GM23248 (cell line): ENCODE measurements around the gene DLST. TPM values are rescaled to one million over a fixed set of nuclear protein-coding genes. Genes with fewer than 3 reads are reported as not detected.

Experiments
- DNase-seq: peaks from one replicate; pipeline ENCODE4 v3.0.0-alpha.2; 2015
- H2AFZ ChIP-seq: fragments of 200-600 bp; sonication (generic); 2 replicates; pipeline ENCODE4 v1.6.1; 2016; ENCODE audit warnings: antibody characterized with exemption
- H3F3A ChIP-seq: fragments of 200-600 bp; sonication (generic); 2 replicates; pipeline ENCODE4 v1.6.1; 2016; ENCODE audit warnings: mild to moderate bottlenecking, antibody characterized with exemption, mixed run types; ENCODE audit not compliant: insufficient read depth
- H3K27ac ChIP-seq: fragments of 200-600 bp; sonication (generic); 2 replicates; pipeline ENCODE4 v1.5.1; 2016; ENCODE audit warnings: mild to moderate bottlenecking
- H3K27me3 ChIP-seq: fragments of 200-600 bp; sonication (generic); replicated peaks from 2 replicates; pipeline ENCODE4 v1.6.1; 2016; ENCODE audit warnings: mild to moderate bottlenecking; ENCODE audit not compliant: insufficient read depth
- H3K36me3 ChIP-seq: fragments of 200-600 bp; sonication (generic); 2 replicates; pipeline ENCODE4 v1.6.1; 2016; ENCODE audit warnings: low read depth, mild to moderate bottlenecking
- H3K4me1 ChIP-seq: fragments of 200-600 bp; sonication (generic); 2 replicates; pipeline ENCODE4 v1.6.1; 2016; ENCODE audit warnings: mild to moderate bottlenecking; ENCODE audit not compliant: insufficient read depth
- H3K4me2 ChIP-seq: fragments of 200-600 bp; sonication (generic); one replicate; pipeline ENCODE4 v1.6.1; 2016; ENCODE audit warnings: mild to moderate bottlenecking; ENCODE audit not compliant: unreplicated experiment
- H3K4me3 ChIP-seq: fragments of 200-600 bp; sonication (generic); 2 replicates; pipeline ENCODE4 v1.5.1; 2016; ENCODE audit warnings: mild to moderate bottlenecking
- H3K79me2 ChIP-seq: fragments of 200-600 bp; sonication (generic); 2 replicates; pipeline ENCODE4 v1.6.1; 2016; ENCODE audit warnings: mild to moderate bottlenecking; ENCODE audit not compliant: insufficient read depth
- H3K9ac ChIP-seq: fragments of 200-600 bp; sonication (generic); 2 replicates; pipeline ENCODE4 v1.6.1; 2016; ENCODE audit warnings: mild to moderate bottlenecking
- H3K9me2 ChIP-seq: fragments of 200-600 bp; sonication (generic); 2 replicates; pipeline ENCODE4 v1.6.1; 2016; ENCODE audit warnings: mixed run types, mild to moderate bottlenecking, moderate library complexity; ENCODE audit not compliant: insufficient read depth
- H3K9me3 ChIP-seq: fragments of 200-600 bp; sonication (generic); one replicate; pipeline ENCODE4 v1.6.1; 2017; ENCODE audit warnings: low read depth
- H4K20me1 ChIP-seq: fragments of 200-600 bp; sonication (generic); 2 replicates; pipeline ENCODE4 v1.6.0; 2016; ENCODE audit not compliant: insufficient read depth
- EZH2 ChIP-seq: fragments of 200-600 bp; sonication (generic); IDR thresholded peaks from 2 replicates; pipeline ENCODE4 v1.6.1; 2018; ENCODE audit warnings: antibody characterized with exemption, mild to moderate bottlenecking; ENCODE audit not compliant: insufficient read depth, poor library complexity, severe bottlenecking
- EZH2phosphoT487 ChIP-seq: fragments of 200-600 bp; sonication (generic); IDR thresholded peaks from 2 replicates; pipeline ENCODE4 v1.6.1; 2018; ENCODE audit warnings: antibody characterized with exemption, moderate library complexity, mild to moderate bottlenecking, low read depth; ENCODE audit not compliant: insufficient read depth
- WGBS, 2 experiments: methylation state at CpG; one replicate each; pipeline ENCODE4 v1.1.6; 2015 to 2017; ENCODE audit warnings: low lambda C conversion rate in 2 of 2, low coverage in 1 of 2; ENCODE audit errors: missing lambda C conversion rate in 2 of 2; 5-methylcytosine and 5-hydroxymethylcytosine counted together
- in situ Hi-C: fragments of 300-500 bp; cut with MboI; formaldehyde crosslinking; loops from 2 replicates; pipeline ENCODE4 v1.15.0; 2020
- polyA plus RNA-seq: library from polyadenylated mRNA; unstranded; fragments of >200 nt; fragmentation: Nextera tagmentation; extraction: Ambion mirVana; gene quantifications from 2 replicates; pipeline ENCODE4 v1.2.1, GENCODE V29; 2016
- total RNA-seq: library from RNA; depleted of rRNA; stranded (reverse); fragments of >200 nt; shearing (Covaris generic); gene quantifications from 2 replicates; pipeline ENCODE4 v1.2.3, GENCODE V29; 2014

DLST gene
- total and polyA plus RNA-seq, 2 experiments from 2014 or later = 11.8 to 60.8 TPM

GRCh38 chr14:74934476-74935359 is 53.0 kb downstream of the DLST start:
- Histone ChIP-seq H3F3A (peaks cover 9% of the 10 kb centered on the region), H3K79me2 (no peaks in the 10 kb centered on the region), H4K20me1 (no peaks in the 10 kb centered on the region), H3K27me3 (no peaks in the 10 kb centered on the region), H3K4me3 (no peak overlapping the region), H2AFZ (no peak overlapping the region), H3K4me2 (no peak overlapping the region), H3K4me1 (peaks cover 8% of the 10 kb centered on the region), H3K9me3 (no peaks in the 10 kb centered on the region), H3K9me2 (no peaks in the 10 kb centered on the region), H3K36me3 (no peaks in the 10 kb centered on the region), H3K27ac (no peak overlapping the region), H3K9ac (no peak overlapping the region)
- DNase-seq = no peak
- in situ Hi-C loops = loop anchor here (10.0 to 25.0 kb wide), 2 partner anchors 140 to 353 kb away; partner anchors contain the start of gene FOS
- 80 to 82% methylated on average over 24 to 26 of the region's 26 CpGs for WGBS, 2 experiments
- TF ChIP-seq EZH2phosphoT487 = no peak
- TF ChIP-seq EZH2 = no peak

DNA sequence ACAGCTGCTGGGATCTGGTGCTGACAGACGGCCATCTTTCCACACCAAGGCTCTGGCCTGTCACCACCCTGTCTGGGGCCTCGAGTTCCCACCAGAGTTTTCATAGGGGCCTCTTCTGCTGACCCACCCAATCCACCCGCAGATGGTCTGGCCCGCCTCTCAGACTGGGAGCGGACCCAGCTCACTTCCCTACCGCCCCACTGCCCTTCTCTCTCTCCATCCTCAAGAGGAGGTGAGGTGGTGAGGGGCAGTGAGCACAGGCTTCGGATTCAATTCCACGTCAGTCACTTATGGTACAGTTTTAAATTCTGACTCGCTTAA is 53.6 kb downstream of the DLST start:
- Histone ChIP-seq H3F3A (peaks cover 15% of the 10 kb centered on the region), H3K79me2 (no peaks in the 10 kb centered on the region), H3K4me1 (peaks cover 14% of the 10 kb centered on the region), H3K9me2 (no peaks in the 10 kb centered on the region), H3K9ac (no peak overlapping the region), H4K20me1 (no peaks in the 10 kb centered on the region), H3K27ac (no peak overlapping the region), H3K4me3 (no peak overlapping the region), H2AFZ (no peak overlapping the region), H3K4me2 (no peak overlapping the region), H3K36me3 (no peaks in the 10 kb centered on the region), H3K27me3 (no peaks in the 10 kb centered on the region), H3K9me3 (no peaks in the 10 kb centered on the region)
- WGBS, 2 experiments = 65 to 70% methylated on average over 9 of the region's 9 CpGs
- TF ChIP-seq EZH2phosphoT487 (no peak), EZH2 (no peak)
- no peak for DNase-seq
- in situ Hi-C loops = loop anchor here (10.0 to 25.0 kb wide), 2 partner anchors 139 to 352 kb away; partner anchors contain the start of gene FOS

DNA sequence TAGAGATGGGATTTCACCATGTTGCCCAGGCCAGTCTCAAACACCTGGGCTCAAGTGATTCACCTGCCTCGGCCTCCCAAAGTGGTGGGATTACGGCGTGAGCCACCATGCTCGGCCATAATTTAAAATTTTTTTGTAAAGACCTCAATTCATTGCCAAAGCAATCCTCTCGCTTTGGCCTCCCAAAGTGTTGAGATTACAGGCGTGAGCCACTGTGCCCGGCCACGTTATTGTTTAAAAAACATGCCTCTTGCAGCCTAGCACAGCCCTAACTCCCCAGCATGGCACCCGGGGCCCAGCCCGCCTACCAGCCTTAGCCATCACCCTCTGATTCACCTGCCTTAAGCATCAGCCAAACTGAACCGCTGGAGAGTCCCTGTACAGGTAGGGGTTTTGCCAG is 54.4 kb downstream of the DLST start:
- WGBS, 2 experiments = 78 to 79% methylated on average over 11 of the region's 11 CpGs
- H3K4me1 ChIP-seq = peaks cover 21% of the 10 kb centered on the region
- in situ Hi-C loops = loop anchor here (10.0 to 25.0 kb wide), 2 partner anchors 139 to 351 kb away; partner anchors contain the start of gene FOS

GRCh38 chr14:74936731-74937130 is 55.0 kb downstream of the DLST start:
- Histone ChIP-seq H3K4me2 (no peak overlapping the region), H3K9ac (no peak overlapping the region), H3K36me3 (no peaks in the 10 kb centered on the region), H3K9me3 (no peaks in the 10 kb centered on the region), H3F3A (peaks cover 29% of the 10 kb centered on the region), H3K27me3 (no peaks in the 10 kb centered on the region), H3K4me3 (no peak overlapping the region), H3K4me1 (peaks cover 25% of the 10 kb centered on the region), H3K79me2 (no peaks in the 10 kb centered on the region), H3K9me2 (no peaks in the 10 kb centered on the region), H4K20me1 (no peaks in the 10 kb centered on the region), H3K27ac (no peak overlapping the region), H2AFZ (no peak overlapping the region)
- no peak for TF ChIP-seq EZH2phosphoT487
- no peak for TF ChIP-seq EZH2
- in situ Hi-C loops = loop anchor here (10.0 to 25.0 kb wide), 2 partner anchors 138 to 351 kb away; partner anchors contain the start of gene FOS
- 84 to 85% methylated on average over 6 to 8 of the region's 8 CpGs for WGBS, 2 experiments
- DNase-seq = no peak

More for the DNA sequence above, 54.4 kb downstream of the DLST start:
- no peaks in the 10 kb centered on the region for H3K9me2 ChIP-seq
- H3K27ac ChIP-seq = no peak overlapping the region
- H3K9ac ChIP-seq = no peak overlapping the region
- no peak for TF ChIP-seq EZH2phosphoT487
- DNase-seq = no peak
- H3K4me2 ChIP-seq = no peak overlapping the region
- H3K36me3 ChIP-seq = no peaks in the 10 kb centered on the region
- no peaks in the 10 kb centered on the region for H3K9me3 ChIP-seq
- H3K27me3 ChIP-seq = no peaks in the 10 kb centered on the region
- H2AFZ ChIP-seq = no peak overlapping the region
- H3F3A ChIP-seq = peaks cover 23% of the 10 kb centered on the region
- no peaks in the 10 kb centered on the region for H4K20me1 ChIP-seq
- H3K79me2 ChIP-seq = no peaks in the 10 kb centered on the region
- no peak overlapping the region for H3K4me3 ChIP-seq
